PC-9 (cell line): ENCODE measurements around the gene COLEC11. TPM values are rescaled to one million over a fixed set of nuclear protein-coding genes. Genes with fewer than 3 reads are reported as not detected.

Experiments
- BruUV-seq: library from RNA; stranded (reverse); fragments of 400-500 nt; replicated peaks from 2 replicates; lab custom pipeline; 2021; lab: Mats Ljungman, UMichigan
- CTCF ChIA-PET: fragments of 300-600 bp; sonication (Branson Sonifier 250); formaldehyde crosslinking; loops from one replicate; lab custom pipeline; 2022; ENCODE audit warnings: antibody characterized with exemption; lab: Charles Lee
- POLR2A ChIA-PET: fragments of 300-600 bp; sonication (Branson Sonifier 250); formaldehyde crosslinking; loops from one replicate; lab custom pipeline; 2022; ENCODE audit warnings: antibody characterized with exemption; ENCODE audit not compliant: unreplicated experiment; lab: Charles Lee
- DNase-seq, 2 experiments: peaks; one replicate each; pipeline versions ENCODE4 v3.0.0 to v3.0.0-alpha.2; 2015 to 2022; ENCODE audit warnings: mixed read lengths in 1 of 2
- H2AFZ ChIP-seq: fragments of 200-600 bp; sonication (generic); 2 replicates; pipeline ENCODE4 v1.8.1; 2017; ENCODE audit warnings: antibody characterized with exemption
- H3F3A ChIP-seq: fragments of 200-600 bp; sonication (generic); 2 replicates; pipeline ENCODE4 v1.8.1; 2017; ENCODE audit warnings: antibody characterized with exemption, mild to moderate bottlenecking, low read depth; ENCODE audit not compliant: insufficient read depth
- H3K27ac ChIP-seq: fragments of 200-600 bp; sonication (generic); 2 replicates; pipeline ENCODE4 v1.6.1; 2016; ENCODE audit warnings: mixed run types
- H3K27me3 ChIP-seq: fragments of 200-600 bp; sonication (generic); 2 replicates; pipeline ENCODE4 v1.6.1; 2016; ENCODE audit warnings: low read depth, mixed run types; ENCODE audit not compliant: insufficient read depth
- H3K36me3 ChIP-seq: fragments of 200-600 bp; sonication (generic); 2 replicates; pipeline ENCODE4 v1.6.1; 2016; ENCODE audit warnings: low read depth, mixed run types
- H3K4me1 ChIP-seq: fragments of 200-600 bp; sonication (generic); replicated peaks from 2 replicates; pipeline ENCODE4 v1.6.1; 2016; ENCODE audit warnings: mixed run types; ENCODE audit not compliant: insufficient read depth
- H3K4me2 ChIP-seq: fragments of 200-600 bp; sonication (generic); 2 replicates; pipeline ENCODE4 v1.6.1; 2017; ENCODE audit warnings: mixed run types
- H3K4me3 ChIP-seq: fragments of 200-600 bp; sonication (generic); 2 replicates; pipeline ENCODE4 v1.6.1; 2016; ENCODE audit warnings: mixed run types
- H3K79me2 ChIP-seq: fragments of 200-600 bp; sonication (generic); 2 replicates; pipeline ENCODE4 v1.6.1; 2017; ENCODE audit warnings: low read depth, mixed run types
- H3K9me2 ChIP-seq: fragments of 200-600 bp; sonication (generic); 2 replicates; pipeline ENCODE4 v1.8.1; 2017; ENCODE audit warnings: mild to moderate bottlenecking; ENCODE audit not compliant: insufficient read depth
- H3K9me3 ChIP-seq: fragments of 200-600 bp; sonication (generic); 2 replicates; pipeline ENCODE4 v1.8.1; 2016; ENCODE audit warnings: low read depth; ENCODE audit not compliant: insufficient read depth
- H4K20me1 ChIP-seq: fragments of 200-600 bp; sonication (generic); 2 replicates; pipeline ENCODE4 v1.8.1; 2017; ENCODE audit not compliant: insufficient read depth
- EZH2 ChIP-seq: fragments of 200-600 bp; sonication (generic); IDR thresholded peaks from 2 replicates; pipeline ENCODE4 v1.8.0; 2017; ENCODE audit warnings: antibody characterized with exemption, low read depth
- intact Hi-C: fragments of 100-400 bp; cut with micrococcal nuclease; formaldehyde crosslinking; loops from one replicate; pipeline ENCODE4 v1.10.0; 2022; ENCODE audit not compliant: unreplicated experiment
- total RNA-seq: library from RNA; stranded (reverse); gene quantifications from 2 replicates; pipeline ENCODE4 v1.2.3, GENCODE V29; 2021
- TF ChIP-seq, protein P1 (sequence below): fragments of 200-600 bp; sonication (generic); conservative IDR thresholded peaks from 2 replicates; pipeline ENCODE4 v1.6.1; 2017; ENCODE audit warnings: mixed run types, antibody characterized with exemption, mild to moderate bottlenecking, moderate library complexity

The COLEC11 gene
- total RNA-seq, 1 experiment from 2014 or later, result 2.4 TPM

DNA sequence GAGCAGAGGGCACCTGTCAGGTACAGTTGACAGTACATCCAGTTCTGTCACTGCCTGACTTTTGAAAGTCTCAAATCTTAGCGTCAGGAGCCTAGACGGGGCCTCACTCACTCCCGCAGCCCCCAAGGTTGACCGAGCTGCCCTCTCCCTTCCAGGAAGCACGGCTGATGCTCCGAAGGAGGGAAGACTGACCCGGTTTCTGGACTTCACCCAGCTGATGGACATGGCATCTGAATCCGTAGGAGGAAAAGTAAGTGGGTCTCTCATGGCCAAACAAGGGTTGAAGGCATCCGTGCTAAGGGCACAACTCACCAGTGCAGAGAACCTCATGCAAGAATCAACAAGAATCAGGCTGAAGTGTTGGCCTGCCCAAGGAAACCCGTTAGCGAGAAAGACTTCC, 76.0 kb downstream of the COLEC11 start:
- no TSS peak for BruUV-seq
- ChIA-PET CTCF (no interaction called here), POLR2A (no interaction called here)

DNA sequence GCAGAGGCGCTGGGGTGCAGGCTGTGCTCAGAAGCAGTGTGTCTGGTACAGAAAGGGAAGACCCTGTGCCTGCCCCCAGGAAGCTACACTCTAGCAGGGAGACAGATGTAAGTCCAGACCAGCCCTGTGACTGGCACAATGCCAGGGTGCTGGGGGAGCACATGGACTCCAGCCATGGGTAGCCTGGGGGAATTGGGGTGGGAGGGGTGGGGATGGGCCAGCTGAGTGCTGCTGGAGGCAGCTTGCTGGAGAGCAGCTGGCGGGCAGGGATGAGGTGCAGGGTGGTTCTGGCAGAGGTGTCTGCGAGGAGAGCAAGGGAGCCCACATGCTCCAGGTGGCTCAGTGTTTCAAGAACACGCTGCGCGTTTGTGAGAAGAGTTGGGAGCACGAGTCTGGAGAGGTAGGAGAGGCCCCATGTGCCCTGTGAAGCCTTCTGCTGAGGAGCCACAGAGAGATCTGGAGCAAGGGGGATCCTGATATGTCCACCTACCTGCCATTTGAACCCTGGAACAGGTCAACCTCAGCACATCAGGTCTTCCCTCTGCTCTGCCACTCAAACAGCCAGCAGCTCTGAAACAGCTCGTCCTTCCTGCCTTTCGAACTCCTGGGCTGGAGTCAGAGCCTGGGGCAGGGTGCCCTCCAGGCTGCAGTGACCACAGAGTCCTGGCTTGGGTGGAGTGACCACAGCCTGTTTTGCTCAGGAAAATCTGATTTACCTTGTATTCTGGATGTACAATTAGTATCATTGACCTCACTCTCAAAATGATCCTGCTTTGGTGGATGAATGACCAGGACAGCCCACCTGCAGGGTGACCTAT, 78.2 kb downstream of the COLEC11 start:
- intact Hi-C loops, result no loop called here
- no peak for DNase-seq
- H2AFZ ChIP-seq, result no peak overlapping the region
- no peaks in the 10 kb centered on the region for H3K9me3 ChIP-seq
- H3K27me3 ChIP-seq, result peaks cover 98% of the 10 kb centered on the region
- no TSS peak for BruUV-seq
- TF ChIP-seq EZH2, result no peak
- TF ChIP-seq, protein P1, sequence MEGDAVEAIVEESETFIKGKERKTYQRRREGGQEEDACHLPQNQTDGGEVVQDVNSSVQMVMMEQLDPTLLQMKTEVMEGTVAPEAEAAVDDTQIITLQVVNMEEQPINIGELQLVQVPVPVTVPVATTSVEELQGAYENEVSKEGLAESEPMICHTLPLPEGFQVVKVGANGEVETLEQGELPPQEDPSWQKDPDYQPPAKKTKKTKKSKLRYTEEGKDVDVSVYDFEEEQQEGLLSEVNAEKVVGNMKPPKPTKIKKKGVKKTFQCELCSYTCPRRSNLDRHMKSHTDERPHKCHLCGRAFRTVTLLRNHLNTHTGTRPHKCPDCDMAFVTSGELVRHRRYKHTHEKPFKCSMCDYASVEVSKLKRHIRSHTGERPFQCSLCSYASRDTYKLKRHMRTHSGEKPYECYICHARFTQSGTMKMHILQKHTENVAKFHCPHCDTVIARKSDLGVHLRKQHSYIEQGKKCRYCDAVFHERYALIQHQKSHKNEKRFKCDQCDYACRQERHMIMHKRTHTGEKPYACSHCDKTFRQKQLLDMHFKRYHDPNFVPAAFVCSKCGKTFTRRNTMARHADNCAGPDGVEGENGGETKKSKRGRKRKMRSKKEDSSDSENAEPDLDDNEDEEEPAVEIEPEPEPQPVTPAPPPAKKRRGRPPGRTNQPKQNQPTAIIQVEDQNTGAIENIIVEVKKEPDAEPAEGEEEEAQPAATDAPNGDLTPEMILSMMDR, result no peak
- no peaks in the 10 kb centered on the region for H3K36me3 ChIP-seq
- no peak overlapping the region for H3K4me3 ChIP-seq
- no peak overlapping the region for H3K4me2 ChIP-seq
- no peaks in the 10 kb centered on the region for H4K20me1 ChIP-seq
- POLR2A ChIA-PET, result no interaction called here
- no peaks in the 10 kb centered on the region for H3K9me2 ChIP-seq
- H3K79me2 ChIP-seq, result no peaks in the 10 kb centered on the region
- no peaks in the 10 kb centered on the region for H3K4me1 ChIP-seq
- no peaks in the 10 kb centered on the region for H3F3A ChIP-seq
- CTCF ChIA-PET, result no interaction called here
- no peak overlapping the region for H3K27ac ChIP-seq

More for the DNA sequence above, 76.0 kb downstream of the COLEC11 start:
- no peak overlapping the region for H3K4me2 ChIP-seq
- H2AFZ ChIP-seq, result no peak overlapping the region
- no peaks in the 10 kb centered on the region for H3F3A ChIP-seq
- no peak for DNase-seq
- H3K36me3 ChIP-seq, result no peaks in the 10 kb centered on the region
- H3K9me3 ChIP-seq, result no peaks in the 10 kb centered on the region
- intact Hi-C loops, result no loop called here
- no peaks in the 10 kb centered on the region for H3K9me2 ChIP-seq
- TF ChIP-seq EZH2, result no peak
- TF ChIP-seq, protein P1, result no peak
- H4K20me1 ChIP-seq, result no peaks in the 10 kb centered on the region
- H3K27me3 ChIP-seq, result peaks cover 98% of the 10 kb centered on the region
- H3K4me1 ChIP-seq, result no peaks in the 10 kb centered on the region
- no peak overlapping the region for H3K4me3 ChIP-seq
- H3K27ac ChIP-seq, result no peak overlapping the region
- no peaks in the 10 kb centered on the region for H3K79me2 ChIP-seq

- Histone ChIP-seq H3K9me3 (no peaks in the 10 kb centered on the region), H3K27ac (no peak overlapping the region), H3K4me3 (no peak overlapping the region), H4K20me1 (no peaks in the 10 kb centered on the region), H3K9me2 (no peaks in the 10 kb centered on the region), H3K4me1 (no peaks in the 10 kb centered on the region), H2AFZ (no peak overlapping the region), H3K4me2 (no peak overlapping the region), H3K36me3 (no peaks in the 10 kb centered on the region), H3K79me2 (no peaks in the 10 kb centered on the region), H3F3A (no peaks in the 10 kb centered on the region), H3K27me3 (peaks cover 99% of the 10 kb centered on the region)
- DNase-seq, result no peak
- TF ChIP-seq, protein P1, result no peak
- TF ChIP-seq EZH2, result no peak
- intact Hi-C loops, result no loop called here
- POLR2A ChIA-PET, result no interaction called here
- BruUV-seq, result no TSS peak
- CTCF ChIA-PET, result no interaction called here
Observed at GRCh38 chr2:3674066-3674845, 79.3 kb downstream of the COLEC11 start.
